Keratinocyte (primary cell): ENCODE measurements around the gene TUBA1B. TPM values are rescaled to one million over a fixed set of nuclear protein-coding genes. Genes with fewer than 3 reads are reported as not detected.

ENCODE experiments used
- DNase-seq: peaks from one replicate; pipeline ENCODE4 v3.0.0-alpha.2; 2011; ENCODE audit warnings: low read depth, missing footprints, low spot score
- FAIRE-seq: peaks from 2 replicates; lab custom pipeline; 2011; peaks lifted over from hg19 to GRCh38; lab: Jason Lieb, UNC
- H2AFZ ChIP-seq: 2 replicates; pipeline ENCODE4 v1.6.0; 2012; ENCODE audit warnings: low read length, control low read depth, inconsistent platforms; ENCODE audit not compliant: control insufficient read depth
- H3K27ac ChIP-seq: 2 replicates; pipeline ENCODE4 v1.5.1; 2011; ENCODE audit warnings: low read length; ENCODE audit not compliant: control insufficient read depth, insufficient read depth
- H3K27me3 ChIP-seq: 3 replicates; pipeline ENCODE4 v1.6.0; 2011; ENCODE audit warnings: low read length; ENCODE audit not compliant: control insufficient read depth, insufficient read depth; ENCODE audit errors: extremely low read depth
- H3K36me3 ChIP-seq, 2 experiments: 2 replicates in 1 of 2; 3 replicates in 1 of 2; pipeline ENCODE4 v1.5.1; 2011; ENCODE audit warnings: low read length in 2 of 2, mild to moderate bottlenecking in 1 of 2; ENCODE audit not compliant: control insufficient read depth in 2 of 2, insufficient read depth in 2 of 2; ENCODE audit errors: extremely low read depth in 1 of 2
- H3K4me1 ChIP-seq: 3 replicates; pipeline ENCODE4 v1.5.1; 2011; ENCODE audit warnings: low read length; ENCODE audit not compliant: control insufficient read depth, insufficient read depth; ENCODE audit errors: extremely low read depth
- H3K4me2 ChIP-seq: 3 replicates; pipeline ENCODE4 v1.6.0; 2011; ENCODE audit warnings: low read depth, low read length; ENCODE audit not compliant: control insufficient read depth, insufficient read depth; ENCODE audit errors: extremely low read depth
- H3K4me3 ChIP-seq, 3 experiments: fragments of 200-600 bp in 1 of 3; sonication (generic) in 1 of 3; 2 replicates in 2 of 3; 3 replicates in 1 of 3; pipeline ENCODE4 v1.5.1; 2011 to 2016; ENCODE audit warnings: low read length in 3 of 3, mild to moderate bottlenecking in 3 of 3, control low read depth in 2 of 3, inconsistent platforms in 1 of 3, low read depth in 1 of 3, mixed read lengths in 1 of 3, mixed run types in 1 of 3, moderate library complexity in 1 of 3; ENCODE audit not compliant: control insufficient read depth in 2 of 3, insufficient read depth in 2 of 3; ENCODE audit errors: extremely low read depth in 1 of 3
- H3K79me2 ChIP-seq: 2 replicates; pipeline ENCODE4 v1.6.0; 2012; ENCODE audit warnings: low read length; ENCODE audit not compliant: control insufficient read depth, insufficient read depth
- H3K9ac ChIP-seq: 3 replicates; pipeline ENCODE4 v1.6.0; 2011; ENCODE audit warnings: low read length; ENCODE audit not compliant: control insufficient read depth, insufficient read depth; ENCODE audit errors: extremely low read depth
- H3K9me1 ChIP-seq: 3 replicates; pipeline ENCODE4 v1.6.0; 2011; ENCODE audit warnings: low read length; ENCODE audit not compliant: control insufficient read depth, insufficient read depth; ENCODE audit errors: extremely low read depth
- H3K9me3 ChIP-seq: 2 replicates; pipeline ENCODE4 v1.5.1; 2012; ENCODE audit warnings: low read depth, low read length; ENCODE audit not compliant: control insufficient read depth
- H4K20me1 ChIP-seq: 3 replicates; pipeline ENCODE4 v1.6.0; 2011; ENCODE audit warnings: low read length; ENCODE audit not compliant: control insufficient read depth, insufficient read depth; ENCODE audit errors: extremely low read depth
- CTCF ChIP-seq, 3 experiments: IDR thresholded peaks in 1 of 3; conservative IDR thresholded peaks in 1 of 3; optimal IDR thresholded peaks in 1 of 3; 2 replicates in 2 of 3; 3 replicates in 1 of 3; pipeline versions ENCODE3 to v1.5.1; 2011; ENCODE audit warnings: low read length in 3 of 3, mild to moderate bottlenecking in 3 of 3, moderate library complexity in 2 of 3, control low read depth in 1 of 3, inconsistent platforms in 1 of 3; ENCODE audit not compliant: insufficient read depth in 2 of 3; ENCODE audit errors: extremely low read depth in 1 of 3
- EZH2 ChIP-seq: IDR thresholded peaks from one replicate; pipeline ENCODE4 v1.6.1; 2012; ENCODE audit warnings: inconsistent platforms, mild to moderate bottlenecking, low read length, moderate library complexity
- dilution Hi-C: fragments of 300-500 bp; cut with MboI; formaldehyde crosslinking; loops from one replicate; pipeline ENCODE4 v1.7.0; 2020; ENCODE audit warnings: low sequenced_read_pairs; ENCODE audit not compliant: extremely low pct_ligation_motif_present
- polyA plus RNA-seq, 5 experiments: library from polyadenylated mRNA; depleted of rRNA in 3 of 5; stranded (reverse) in 3 of 5; stranded (forward) in 1 of 5; unstranded in 1 of 5; fragments of >200 nt; gene quantifications; 1 replicate in 1 of 5; 2 replicates in 3 of 5; 3 replicates in 1 of 5; pipeline versions ENCODE4 v1.2.1 to v1.2.3, GENCODE V29; 2011 to 2012; ENCODE audit warnings: missing spikeins in 2 of 5, low read depth in 1 of 5, low replicate concordance in 1 of 5

The TUBA1B gene
- polyA plus RNA-seq, 1 donor (not counting 4 experiments of a cell fraction or from before 2014, with no cell fraction given) = 2,055 TPM

- Histone ChIP-seq H3K4me1 (no peaks in the 10 kb centered on the region), H3K79me2 (no peaks in the 10 kb centered on the region), H3K27me3 (no peaks in the 10 kb centered on the region), H4K20me1 (no peaks in the 10 kb centered on the region), H3K4me3 (no peak overlapping the region), H3K4me2 (no peak overlapping the region), H3K9me1 (no peaks in the 10 kb centered on the region), H3K36me3 (no peaks in the 10 kb centered on the region), H2AFZ (no peak overlapping the region), H3K27ac (no peak overlapping the region), H3K9ac (no peak overlapping the region), H3K9me3 (no peaks in the 10 kb centered on the region)
- dilution Hi-C loops = no loop called here
- DNase-seq = no peak
- TF ChIP-seq EZH2 = no peak
- TF ChIP-seq CTCF (optimal IDR thresholded peaks at IDR 0.05 in 1 of 3, IDR thresholded peaks at IDR 0.05 in 1 of 3, conservative IDR thresholded peaks at IDR 0.05 in 1 of 3; ENCODE audit: extremely low read depth in 1 of 3, insufficient read depth in 2 of 3, low read length in 3 of 3) = no peak
- no peak for FAIRE-seq
Observed at GRCh38 chr12:49146406-49146805, 15.2 kb upstream of the TUBA1B start.

GRCh38 chr12:49144384-49144783, 13.2 kb upstream of the TUBA1B start:
- H3K9me1 ChIP-seq = no peaks in the 10 kb centered on the region
- no peaks in the 10 kb centered on the region for H3K36me3 ChIP-seq
- H3K9ac ChIP-seq = no peak overlapping the region
- no peak overlapping the region for H2AFZ ChIP-seq
- H3K27ac ChIP-seq = no peak overlapping the region
- no peaks in the 10 kb centered on the region for H3K27me3 ChIP-seq
- H3K9me3 ChIP-seq = no peaks in the 10 kb centered on the region
- FAIRE-seq (no peak), DNase-seq (no peak)
- no peaks in the 10 kb centered on the region for H3K79me2 ChIP-seq
- H3K4me1 ChIP-seq = no peaks in the 10 kb centered on the region
- TF ChIP-seq CTCF (optimal IDR thresholded peaks at IDR 0.05 in 1 of 3, IDR thresholded peaks at IDR 0.05 in 1 of 3, conservative IDR thresholded peaks at IDR 0.05 in 1 of 3; ENCODE audit: extremely low read depth in 1 of 3, insufficient read depth in 2 of 3, low read length in 3 of 3) (no peak), EZH2 (no peak)
- H4K20me1 ChIP-seq = no peaks in the 10 kb centered on the region
- dilution Hi-C loops = no loop called here
- no peak overlapping the region for H3K4me3 ChIP-seq
- no peak overlapping the region for H3K4me2 ChIP-seq
